ENCODE measurements around the gene SMAD6.

GRCh38 chr15:66797921-66798320, 95.9 kb downstream of the SMAD6 start:
- TF ChIP-seq CTCF (conservative IDR thresholded peaks at IDR 0.05; ENCODE audit: low read length), result no peak
- TF ChIP-seq EZH2phosphoT487 (IDR thresholded peaks at IDR 0.05; ENCODE audit: borderline replicate concordance), result no peak
